C4-2B (cell line): ENCODE results near the gene UQCC5.

Experiments
- CTCF ChIP-seq: fragments of 450-650 bp; conservative IDR thresholded peaks from 2 replicates; pipeline ENCODE4 v1.5.1; 2017; ENCODE audit warnings: mild to moderate bottlenecking
- ZFX ChIP-seq: fragments of 450-650 bp; IDR thresholded peaks from 2 replicates; pipeline ENCODE4 v1.6.1; 2017

DNA sequence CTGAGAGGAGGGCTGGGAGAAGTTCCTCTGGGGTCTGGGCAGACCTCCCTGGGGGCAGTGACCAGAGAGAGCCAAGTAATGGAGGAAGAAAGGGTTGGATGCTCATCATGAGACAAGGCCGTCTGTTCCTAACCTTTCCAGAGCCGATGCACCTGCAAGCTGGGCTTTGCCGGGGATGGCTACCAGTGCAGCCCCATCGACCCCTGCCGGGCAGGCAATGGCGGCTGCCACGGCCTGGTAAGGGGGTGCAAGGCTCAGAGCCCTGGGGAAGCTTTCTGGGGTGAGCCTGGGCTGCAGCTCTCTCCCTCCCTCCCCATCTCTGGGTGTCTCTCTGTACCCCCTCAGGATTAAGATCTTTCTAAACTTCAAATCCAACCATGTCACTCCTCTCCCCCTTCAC, 24.9 kb upstream of the UQCC5 start:
- no peak for TF ChIP-seq CTCF
- no peak for TF ChIP-seq ZFX
